ENCODE results near the gene MAGEA3.
"Not testable (repeated sequence)": the region's sequence is repeated elsewhere in the genome, so short reads cannot be mapped to it uniquely, and the experiment has no call there.

The MAGEA3 gene

GRCh38 chrX:152700390-152700789 lies 1.8 kb downstream of the MAGEA3 start:
- not testable (repeated sequence) for H3K4me3 ChIP-seq (ENCODE audit: low read depth in 1 of 2, low read length in 2 of 2); H3K27me3 ChIP-seq (ENCODE audit: control insufficient read depth in 1 of 2, insufficient read depth in 2 of 2, low read length in 2 of 2); H3K27ac ChIP-seq (ENCODE audit: low read depth, low read length); H3K4me1 ChIP-seq (ENCODE audit: control insufficient read depth in 1 of 2, insufficient read depth in 2 of 2, low read length in 2 of 2); H3K36me3 ChIP-seq (ENCODE audit: control insufficient read depth in 1 of 2, insufficient read depth in 2 of 2, low read length in 2 of 2); H3K9ac ChIP-seq (ENCODE audit: low read depth in 1 of 2, low read length in 2 of 2); H3K9me3 ChIP-seq (ENCODE audit: control insufficient read depth in 1 of 2, low read length in 2 of 2)

- not testable (repeated sequence) for H3K27me3 ChIP-seq (ENCODE audit: control insufficient read depth in 1 of 2, insufficient read depth in 2 of 2, low read length in 2 of 2); H3K9me3 ChIP-seq (ENCODE audit: control insufficient read depth in 1 of 2, low read length in 2 of 2); H3K4me3 ChIP-seq (ENCODE audit: low read depth in 1 of 2, low read length in 2 of 2); H3K9ac ChIP-seq (ENCODE audit: low read depth in 1 of 2, low read length in 2 of 2); H3K27ac ChIP-seq (ENCODE audit: low read depth, low read length); H3K4me1 ChIP-seq (ENCODE audit: control insufficient read depth in 1 of 2, insufficient read depth in 2 of 2, low read length in 2 of 2); H3K36me3 ChIP-seq (ENCODE audit: control insufficient read depth in 1 of 2, insufficient read depth in 2 of 2, low read length in 2 of 2)
These were observed 7.9 kb downstream of the MAGEA3 start for GRCh38 chrX:152706500-152706899.

GRCh38 chrX:152709173-152709572 lies 10.6 kb downstream of the MAGEA3 start, which contains the start of gene CSAG2:
Gene CSAG2, minus strand, starts transcription at chrX:152709273. Its CDS starts 161 bp downstream, at chrX:152709112.
- H3K9ac ChIP-seq (ENCODE audit: low read depth in 1 of 2, low read length in 2 of 2); H3K27me3 ChIP-seq (ENCODE audit: control insufficient read depth in 1 of 2, insufficient read depth in 2 of 2, low read length in 2 of 2): not testable (repeated sequence)

GRCh38 chrX:152713195-152713594 lies 14.6 kb downstream of the MAGEA3 start:
- not testable (repeated sequence) for H3K9me3 ChIP-seq (ENCODE audit: control insufficient read depth in 1 of 2, low read length in 2 of 2); H3K9ac ChIP-seq (ENCODE audit: low read depth in 1 of 2, low read length in 2 of 2)

More at GRCh38 chrX:152709173-152709572, 10.6 kb downstream of the MAGEA3 start, which contains the start of gene CSAG2:
- H3K9me3 ChIP-seq (ENCODE audit: control insufficient read depth in 1 of 2, low read length in 2 of 2); H3K36me3 ChIP-seq (ENCODE audit: control insufficient read depth in 1 of 2, insufficient read depth in 2 of 2, low read length in 2 of 2); H3K4me3 ChIP-seq (ENCODE audit: low read depth in 1 of 2, low read length in 2 of 2); H3K4me1 ChIP-seq (ENCODE audit: control insufficient read depth in 1 of 2, insufficient read depth in 2 of 2, low read length in 2 of 2); H3K27ac ChIP-seq (ENCODE audit: low read depth, low read length): not testable (repeated sequence)

GRCh38 chrX:152713815-152714787 lies 15.5 kb downstream of the MAGEA3 start, which contains the start of gene MAGEA2B:
Gene MAGEA2B, plus strand, starts transcription at chrX:152714628. Its CDS starts 2,479 bp downstream, at chrX:152717107.
- H3K4me3 ChIP-seq (ENCODE audit: low read depth in 1 of 2, low read length in 2 of 2); H3K9me3 ChIP-seq (ENCODE audit: control insufficient read depth in 1 of 2, low read length in 2 of 2); H3K27ac ChIP-seq (ENCODE audit: low read depth, low read length); H3K9ac ChIP-seq (ENCODE audit: low read depth in 1 of 2, low read length in 2 of 2); H3K27me3 ChIP-seq (ENCODE audit: control insufficient read depth in 1 of 2, insufficient read depth in 2 of 2, low read length in 2 of 2); H3K36me3 ChIP-seq (ENCODE audit: control insufficient read depth in 1 of 2, insufficient read depth in 2 of 2, low read length in 2 of 2); H3K4me1 ChIP-seq (ENCODE audit: control insufficient read depth in 1 of 2, insufficient read depth in 2 of 2, low read length in 2 of 2): not testable (repeated sequence)

More at GRCh38 chrX:152713195-152713594, 14.6 kb downstream of the MAGEA3 start:
- H3K4me1 ChIP-seq (ENCODE audit: control insufficient read depth in 1 of 2, insufficient read depth in 2 of 2, low read length in 2 of 2); H3K27me3 ChIP-seq (ENCODE audit: control insufficient read depth in 1 of 2, insufficient read depth in 2 of 2, low read length in 2 of 2); H3K27ac ChIP-seq (ENCODE audit: low read depth, low read length); H3K4me3 ChIP-seq (ENCODE audit: low read depth in 1 of 2, low read length in 2 of 2); H3K36me3 ChIP-seq (ENCODE audit: control insufficient read depth in 1 of 2, insufficient read depth in 2 of 2, low read length in 2 of 2): not testable (repeated sequence)

- no peaks in the 10 kb centered on the region for H3K9me3 ChIP-seq (ENCODE audit: control insufficient read depth in 1 of 2, low read length in 2 of 2)
- H3K27ac ChIP-seq (ENCODE audit: low read depth, low read length) = no peak overlapping the region
These were observed 26.8 kb downstream of the MAGEA3 start for GRCh38 chrX:152725409-152725808.

GRCh38 chrX:152733261-152733975 lies 34.8 kb downstream of the MAGEA3 start, which contains the start of the genes CSAG1 and MAGEA12:
Gene CSAG1, minus strand, starts transcription at chrX:152733721. Its CDS starts 1,261 bp downstream, at chrX:152732460.
Gene MAGEA12, plus strand, starts transcription at chrX:152733757. Its CDS starts 2,405 bp downstream, at chrX:152736162.
- no peak within 1 kb of the TSS for H3K9ac ChIP-seq (ENCODE audit: low read depth in 1 of 2, low read length in 2 of 2)
- no peaks in the 10 kb centered on the region for H3K4me1 ChIP-seq (ENCODE audit: control insufficient read depth in 1 of 2, insufficient read depth in 2 of 2, low read length in 2 of 2)
- no peaks in the 10 kb centered on the region for H3K9me3 ChIP-seq (ENCODE audit: control insufficient read depth in 1 of 2, low read length in 2 of 2)
- no peaks in the 10 kb centered on the region for H3K27me3 ChIP-seq (ENCODE audit: control insufficient read depth in 1 of 2, insufficient read depth in 2 of 2, low read length in 2 of 2)
- H3K27ac ChIP-seq (ENCODE audit: low read depth, low read length) = no peak within 1 kb of the TSS
- H3K36me3 ChIP-seq (ENCODE audit: control insufficient read depth in 1 of 2, insufficient read depth in 2 of 2, low read length in 2 of 2) = no peaks in the 10 kb centered on the region
- no peak within 1 kb of the TSS for H3K4me3 ChIP-seq (ENCODE audit: low read depth in 1 of 2, low read length in 2 of 2)

More at GRCh38 chrX:152725409-152725808, 26.8 kb downstream of the MAGEA3 start:
- H3K4me3 ChIP-seq (ENCODE audit: low read depth in 1 of 2, low read length in 2 of 2) = no peak overlapping the region
- H3K27me3 ChIP-seq (ENCODE audit: control insufficient read depth in 1 of 2, insufficient read depth in 2 of 2, low read length in 2 of 2) = no peaks in the 10 kb centered on the region
- no peaks in the 10 kb centered on the region for H3K4me1 ChIP-seq (ENCODE audit: control insufficient read depth in 1 of 2, insufficient read depth in 2 of 2, low read length in 2 of 2)
- H3K9ac ChIP-seq (ENCODE audit: low read depth in 1 of 2, low read length in 2 of 2) = no peak overlapping the region
- H3K36me3 ChIP-seq (ENCODE audit: control insufficient read depth in 1 of 2, insufficient read depth in 2 of 2, low read length in 2 of 2) = no peaks in the 10 kb centered on the region

- H3K27ac ChIP-seq (ENCODE audit: low read depth, low read length); H3K9me3 ChIP-seq (ENCODE audit: control insufficient read depth in 1 of 2, low read length in 2 of 2); H3K9ac ChIP-seq (ENCODE audit: low read depth in 1 of 2, low read length in 2 of 2); H3K27me3 ChIP-seq (ENCODE audit: control insufficient read depth in 1 of 2, insufficient read depth in 2 of 2, low read length in 2 of 2); H3K4me3 ChIP-seq (ENCODE audit: low read depth in 1 of 2, low read length in 2 of 2); H3K4me1 ChIP-seq (ENCODE audit: control insufficient read depth in 1 of 2, insufficient read depth in 2 of 2, low read length in 2 of 2); H3K36me3 ChIP-seq (ENCODE audit: control insufficient read depth in 1 of 2, insufficient read depth in 2 of 2, low read length in 2 of 2): not testable (repeated sequence)
These were observed 35.7 kb downstream of the MAGEA3 start for GRCh38 chrX:152734143-152734858.

- Histone ChIP-seq H3K27ac (ENCODE audit: low read depth, low read length) (no peak overlapping the region), H3K9ac (ENCODE audit: low read depth in 1 of 2, low read length in 2 of 2) (no peak overlapping the region), H3K4me1 (ENCODE audit: control insufficient read depth in 1 of 2, insufficient read depth in 2 of 2, low read length in 2 of 2) (no peaks in the 10 kb centered on the region), H3K36me3 (ENCODE audit: control insufficient read depth in 1 of 2, insufficient read depth in 2 of 2, low read length in 2 of 2) (no peaks in the 10 kb centered on the region), H3K9me3 (ENCODE audit: control insufficient read depth in 1 of 2, low read length in 2 of 2) (no peaks in the 10 kb centered on the region), H3K27me3 (ENCODE audit: control insufficient read depth in 1 of 2, insufficient read depth in 2 of 2, low read length in 2 of 2) (no peaks in the 10 kb centered on the region), H3K4me3 (ENCODE audit: low read depth in 1 of 2, low read length in 2 of 2) (no peak overlapping the region)
These were observed 36.5 kb downstream of the MAGEA3 start for GRCh38 chrX:152735101-152735500.

Data from duodenal mucosa (tissue), 2 donors.